Spleen (tissue), 11 donors: ENCODE results near the gene C1orf141. TPM values are rescaled to one million over a fixed set of nuclear protein-coding genes. Genes with fewer than 3 reads are reported as not detected.

Experiments used
- DNase-seq: peaks from one replicate; pipeline ENCODE4 v3.0.0-alpha.2; 2020
- H3K27ac ChIP-seq, 8 donors: fragments of 200-600 bp; sonication (generic) in 7 of 8; 1 replicate in 4 of 8; 2 replicates in 4 of 8; pipeline versions ENCODE4 v1.5.0 to v1.8.0; 2016 to 2021; ENCODE audit warnings: inconsistent platforms in 4 of 8, mild to moderate bottlenecking in 4 of 8, moderate library complexity in 1 of 8
- H3K27me3 ChIP-seq, 7 donors: fragments of 200-600 bp; sonication (generic) in 6 of 7; replicated peaks in 1 of 7; 1 replicate in 4 of 7; 2 replicates in 3 of 7; pipeline versions ENCODE4 v1.5.0 to v1.8.0; 2016 to 2021; ENCODE audit warnings: inconsistent platforms in 3 of 7, mild to moderate bottlenecking in 1 of 7
- H3K36me3 ChIP-seq, 6 donors: fragments of 200-600 bp; sonication (generic) in 5 of 6; 1 replicate in 4 of 6; 2 replicates in 2 of 6; pipeline versions ENCODE4 v1.5.0 to v1.8.0; 2016 to 2021; ENCODE audit warnings: inconsistent platforms in 2 of 6
- H3K4me1 ChIP-seq, 6 donors: fragments of 200-600 bp; sonication (generic) in 5 of 6; 1 replicate in 3 of 6; 2 replicates in 3 of 6; pipeline versions ENCODE4 v1.5.0 to v1.8.0; 2016 to 2021; ENCODE audit warnings: inconsistent platforms in 3 of 6
- H3K4me3 ChIP-seq, 8 donors: fragments of 200-600 bp; sonication (generic) in 7 of 8; 1 replicate in 4 of 8; 2 replicates in 4 of 8; pipeline versions ENCODE4 v1.5.0 to v1.8.0; 2016 to 2021; ENCODE audit warnings: inconsistent platforms in 4 of 8, mild to moderate bottlenecking in 4 of 8, moderate library complexity in 2 of 8
- H3K9me3 ChIP-seq, 8 donors: fragments of 200-600 bp; sonication (generic) in 7 of 8; 1 replicate in 4 of 8; 2 replicates in 4 of 8; pipeline versions ENCODE4 v1.5.0 to v1.8.0; 2016 to 2021; ENCODE audit warnings: inconsistent platforms in 4 of 8
- CTCF ChIP-seq, 11 experiments: fragments of 200-600 bp in 7 of 11; fragments of 450-650 bp in 4 of 11; sonication (generic) in 4 of 11; IDR thresholded peaks in 8 of 11; conservative IDR thresholded peaks in 3 of 11; 1 replicate in 7 of 11; 2 replicates in 4 of 11; pipeline versions ENCODE4 v1.4.0 to v1.8.0; 2016 to 2021; ENCODE audit warnings: antibody characterized with exemption in 11 of 11, inconsistent platforms in 4 of 11, mild to moderate bottlenecking in 1 of 11
- POLR2A ChIP-seq, 3 donors: fragments of 450-650 bp; IDR thresholded peaks; one replicate each; pipeline ENCODE4 v1.5.1; 2017; ENCODE audit warnings: antibody characterized with exemption in 3 of 3, mild to moderate bottlenecking in 1 of 3
- POLR2AphosphoS5 ChIP-seq, 3 donors: sonication (generic); formaldehyde crosslinking; IDR thresholded peaks; one replicate each; pipeline ENCODE4 v1.5.1; 2017; ENCODE audit warnings: antibody characterized with exemption in 3 of 3
- WGBS, 5 donors: extraction: QIAGEN DNeasy Blood & Tissue Kit in 3 of 5; methylation state at CpG; one replicate each; pipeline versions ENCODE4 v1.1.5 to v1.1.7; 2013 to 2018; 5-methylcytosine and 5-hydroxymethylcytosine counted together
- intact Hi-C: fragments of 100-400 bp; cut with DNase I; formaldehyde crosslinking; loops from one replicate; pipeline ENCODE4 v1.15.0; 2023; ENCODE audit warnings: low total_unique reads
- polyA plus RNA-seq, 3 donors: library from polyadenylated mRNA; stranded (reverse); fragments of 200-250 nt; gene quantifications; one replicate each; pipeline ENCODE4 v1.2.1, GENCODE V29; 2013
- total RNA-seq, 7 donors: library from RNA; depleted of rRNA in 3 of 7; stranded (reverse); fragments of >200 nt in 3 of 7; fragmentation: NEBNext Ultra II Directional in 4 of 7; extraction: Animal tissue kit (Norgen Biotek cat#: 25700) in 4 of 7; gene quantifications; one replicate each; pipeline versions ENCODE4 v1.1.0 to v1.2.1, GENCODE V29; 2016 to 2021
- donor health status: healthy with polysubstance abuse.
- donor health status: DM: no; HTN: no; CAD: no; lungs with moderate emphysema.
- donor health status: DM: no; HTN: no; CAD: no.
- donor health status: Bipolar disorder and iron deficiency.
- donor health status: healthy.
- donor health status: DM: no; HTN: no; CAD: no.
- donor health status: DM: yes; HTN: yes; CAD: no.

C1orf141 gene
- total and polyA plus RNA-seq, 10 donors: not detected

GRCh38 chr1:67171978-67172377, 37.2 kb upstream of the C1orf141 start:
- Histone ChIP-seq H3K36me3 (no peaks in the 10 kb centered on the region), H3K4me1 (peaks cover 0 to 28% (median 6%) of the 10 kb centered on the region in 6 donors), H3K4me3 (no peak overlapping the region), H3K27ac (no peak overlapping the region), H3K9me3 (no peaks in the 10 kb centered on the region), H3K27me3 (no peaks in the 10 kb centered on the region)
- intact Hi-C loops: no loop called here
- no peak for DNase-seq
- 55 to 83% (median 61%) methylated on average over 1 of the region's 1 CpG for WGBS, 5 donors
- no peak for TF ChIP-seq CTCF (IDR thresholded peaks at IDR 0.05 in 8 of 11, conservative IDR thresholded peaks at IDR 0.05 in 3 of 11)
- no peak for TF ChIP-seq POLR2AphosphoS5 (IDR thresholded peaks at IDR 0.05)

GRCh38 chr1:67171574-67171955, 36.8 kb upstream of the C1orf141 start:
- Histone ChIP-seq H3K36me3 (no peaks in the 10 kb centered on the region), H3K9me3 (no peaks in the 10 kb centered on the region), H3K4me3 (no peak overlapping the region), H3K27me3 (no peaks in the 10 kb centered on the region), H3K4me1 (peaks cover 0 to 28% (median 6%) of the 10 kb centered on the region in 6 donors), H3K27ac (no peak overlapping the region)
- TF ChIP-seq POLR2AphosphoS5 (IDR thresholded peaks at IDR 0.05): no peak
- TF ChIP-seq POLR2A (IDR thresholded peaks at IDR 0.05): no peak
- TF ChIP-seq CTCF (IDR thresholded peaks at IDR 0.05 in 8 of 11, conservative IDR thresholded peaks at IDR 0.05 in 3 of 11): no peak
- DNase-seq: no peak
- WGBS, 5 donors: 60 to 81% (median 68%) methylated on average over 2 of the region's 2 CpGs
- intact Hi-C loops: no loop called here

- Histone ChIP-seq H3K27me3 (no peaks in the 10 kb centered on the region), H3K9me3 (no peaks in the 10 kb centered on the region), H3K4me1 (peaks cover 0 to 28% (median 6%) of the 10 kb centered on the region in 6 donors), H3K27ac (no peak overlapping the region), H3K4me3 (no peak overlapping the region), H3K36me3 (no peaks in the 10 kb centered on the region)
- DNase-seq: no peak
- intact Hi-C loops: no loop called here
- WGBS, 5 donors: 39 to 55% (median 44%) methylated on average over 2 of the region's 2 CpGs
- TF ChIP-seq POLR2AphosphoS5 (IDR thresholded peaks at IDR 0.05): no peak
- no peak for TF ChIP-seq POLR2A (IDR thresholded peaks at IDR 0.05)
- no peak for TF ChIP-seq CTCF (IDR thresholded peaks at IDR 0.05 in 8 of 11, conservative IDR thresholded peaks at IDR 0.05 in 3 of 11)
These were observed 36.2 kb upstream of the C1orf141 start for GRCh38 chr1:67170751-67171573.

GRCh38 chr1:67169932-67170331, 35.2 kb upstream of the C1orf141 start:
- TF ChIP-seq POLR2A (IDR thresholded peaks at IDR 0.05): no peak
- no peak for TF ChIP-seq CTCF (IDR thresholded peaks at IDR 0.05 in 8 of 11, conservative IDR thresholded peaks at IDR 0.05 in 3 of 11)
- TF ChIP-seq POLR2AphosphoS5 (IDR thresholded peaks at IDR 0.05): no peak
- H3K4me3 ChIP-seq: no peak overlapping the region
- WGBS, 5 donors: 72 to 94% (median 85%) methylated on average over 3 of the region's 3 CpGs

More at GRCh38 chr1:67169932-67170331, 35.2 kb upstream of the C1orf141 start:
- Histone ChIP-seq H3K4me1 (peaks cover 0 to 28% (median 6%) of the 10 kb centered on the region in 6 donors), H3K36me3 (no peaks in the 10 kb centered on the region), H3K27me3 (no peaks in the 10 kb centered on the region), H3K27ac (no peak overlapping the region), H3K9me3 (no peaks in the 10 kb centered on the region)
- intact Hi-C loops: no loop called here
- no peak for DNase-seq
